Measurements from ENCODE around the gene DHX57.

The DHX57 gene

DNA sequence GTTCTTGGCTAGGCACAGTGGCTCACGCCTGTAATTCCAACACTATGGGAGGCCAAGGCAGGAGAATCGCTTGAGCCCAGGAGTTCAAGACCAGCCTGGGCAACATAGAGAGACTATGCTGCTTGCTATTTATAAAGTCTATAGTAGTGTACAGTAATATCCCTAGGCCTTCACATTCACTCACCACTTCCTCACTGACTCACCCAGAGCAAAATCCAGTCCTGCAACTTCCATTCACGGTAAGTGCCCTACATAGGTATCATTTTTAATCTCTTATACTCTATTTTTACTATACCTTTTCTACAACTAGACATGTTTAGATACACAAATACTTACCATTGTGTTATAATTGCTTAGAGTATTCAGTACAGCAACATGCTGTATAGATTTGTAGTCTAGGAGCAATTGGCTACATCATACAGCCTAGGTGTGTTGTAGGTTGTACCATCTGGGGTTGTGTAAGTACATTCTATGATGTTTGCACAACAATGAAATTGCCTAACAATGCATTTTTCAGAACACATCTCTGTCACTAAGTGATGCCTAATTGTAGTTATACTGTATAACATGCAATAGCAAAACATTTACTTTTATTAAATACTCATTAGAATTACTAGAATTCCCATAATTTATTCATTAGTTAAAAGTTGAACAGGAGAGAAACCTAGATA, 8.8 kb downstream of the DHX57 start:
- DNase-seq: no peak

DNA sequence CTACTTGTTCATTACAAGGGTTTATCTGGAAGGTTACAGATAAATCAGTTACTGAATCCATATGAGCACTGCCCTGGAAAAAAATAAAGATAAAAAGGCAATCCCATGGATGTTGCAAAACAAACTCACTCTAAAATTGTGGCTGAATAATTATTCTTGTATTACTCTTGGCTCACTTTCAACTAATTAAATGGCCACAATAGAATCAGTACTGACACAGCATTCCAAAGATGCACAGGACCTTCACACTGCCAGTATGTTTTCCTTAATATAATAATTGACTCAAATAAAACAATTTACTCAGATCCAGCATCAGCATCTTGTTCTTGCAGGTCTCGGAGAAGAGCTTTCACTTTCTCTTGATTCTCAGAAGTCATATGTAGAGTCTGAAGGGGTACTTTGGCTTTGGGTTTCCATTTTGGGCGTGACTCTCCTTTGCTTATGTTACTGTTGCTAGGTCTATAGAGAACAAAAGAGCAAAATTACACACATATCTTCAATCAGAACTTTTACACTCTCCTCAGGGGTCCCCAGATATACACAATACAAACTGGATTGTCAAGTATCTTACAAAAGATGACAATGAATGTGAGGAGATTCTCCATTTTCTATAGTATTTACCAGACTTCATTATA, 12.6 kb downstream of the DHX57 start:
- no peak for DNase-seq

DNA sequence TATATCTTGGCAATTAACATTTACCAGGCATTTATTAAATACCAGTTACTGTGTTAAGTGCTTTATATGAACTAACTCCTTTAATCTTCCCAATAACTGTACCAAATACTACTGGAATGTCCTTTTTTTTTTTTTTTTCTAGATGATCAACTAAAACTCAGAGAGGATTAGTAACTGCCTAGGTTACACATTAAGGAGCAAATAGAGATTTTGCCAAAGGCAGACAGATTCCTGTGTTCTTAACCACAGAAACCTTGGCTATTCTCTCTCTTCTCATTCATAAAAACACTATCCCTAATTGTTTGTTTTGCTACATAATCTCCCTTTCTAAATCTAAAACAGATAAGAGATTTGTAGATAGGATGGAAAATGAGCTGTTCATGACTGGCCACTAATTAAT, 13.3 kb downstream of the DHX57 start:
- no peak for DNase-seq

DNA sequence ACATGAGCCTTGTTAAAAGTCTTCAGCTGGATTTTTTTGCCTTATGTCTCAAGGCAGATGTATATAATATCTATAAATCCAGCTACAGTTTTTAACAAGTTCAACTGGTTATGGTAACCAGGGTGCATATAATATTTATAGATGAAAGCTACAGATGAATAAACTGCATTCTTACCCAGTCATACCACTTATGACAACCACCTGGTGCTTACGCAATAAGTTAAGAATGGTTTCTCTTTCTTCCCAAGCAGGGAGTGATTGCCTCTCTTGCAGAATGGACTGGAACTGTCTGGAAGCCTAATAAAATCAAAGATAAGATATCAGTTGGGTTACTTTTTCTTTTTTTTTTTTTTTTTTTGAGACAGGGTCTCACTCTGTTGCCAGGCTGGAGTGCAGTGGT, 19.6 kb downstream of the DHX57 start:
- DNase-seq: peak; percentile 6

DNA sequence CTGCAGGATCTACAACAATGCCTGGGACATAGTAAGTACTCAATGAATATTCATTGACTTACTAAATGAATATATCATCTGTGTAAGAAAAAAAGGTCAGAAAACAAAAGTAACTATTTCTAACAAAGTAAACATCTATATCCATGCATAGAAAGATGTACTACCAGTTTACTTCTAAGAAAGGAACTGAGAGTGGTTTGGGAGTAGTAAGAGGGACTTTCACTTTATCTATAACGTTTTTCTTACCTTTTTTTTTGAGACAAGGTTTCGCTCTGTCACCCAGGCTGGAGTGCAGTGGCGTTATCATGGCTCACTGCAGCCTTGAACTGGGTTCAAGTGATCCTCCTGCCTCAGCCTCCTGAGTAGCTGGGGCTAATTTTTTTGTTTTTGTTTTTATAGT, 25.7 kb downstream of the DHX57 start:
- no peak for DNase-seq

DNA sequence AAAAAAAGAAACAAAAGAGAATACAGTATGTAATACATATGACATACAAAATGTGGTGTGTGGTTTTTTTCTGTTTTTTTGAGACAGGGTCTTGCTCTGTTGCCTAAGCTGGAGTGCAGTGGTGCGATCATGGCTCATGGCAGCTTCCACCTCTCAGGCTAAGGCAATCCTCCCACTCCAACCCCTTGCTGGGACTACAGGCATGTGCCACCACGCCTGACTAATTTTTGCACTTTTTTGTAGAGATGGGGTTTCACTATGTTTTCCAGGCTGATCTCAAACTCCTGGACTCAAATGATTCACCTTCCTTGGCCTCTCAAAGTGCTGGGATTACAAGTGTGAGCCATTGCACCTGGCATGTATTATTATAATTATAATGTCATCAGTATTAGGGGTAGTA, 38.9 kb downstream of the DHX57 start:
- DNase-seq: no peak

DNA sequence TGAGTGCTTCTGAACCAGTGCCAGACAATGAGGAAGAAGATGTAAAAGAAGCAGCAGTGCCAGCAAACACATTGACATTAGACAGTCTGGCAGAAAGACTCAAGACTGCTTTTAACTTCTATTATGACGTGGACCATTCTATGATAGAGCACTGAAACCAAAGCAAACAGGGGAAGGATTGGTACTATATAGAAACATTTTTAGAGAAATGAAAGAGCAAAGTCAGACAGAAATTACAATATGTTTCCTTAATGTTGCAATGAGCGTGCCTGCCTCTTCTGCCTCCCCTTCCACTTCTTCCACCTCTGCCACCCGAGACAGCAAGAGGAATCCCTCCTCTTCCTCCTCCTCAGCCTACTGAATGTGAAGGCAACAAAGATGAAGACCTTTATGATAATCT, 39.7 kb downstream of the DHX57 start:
- DNase-seq: no peak

DNA sequence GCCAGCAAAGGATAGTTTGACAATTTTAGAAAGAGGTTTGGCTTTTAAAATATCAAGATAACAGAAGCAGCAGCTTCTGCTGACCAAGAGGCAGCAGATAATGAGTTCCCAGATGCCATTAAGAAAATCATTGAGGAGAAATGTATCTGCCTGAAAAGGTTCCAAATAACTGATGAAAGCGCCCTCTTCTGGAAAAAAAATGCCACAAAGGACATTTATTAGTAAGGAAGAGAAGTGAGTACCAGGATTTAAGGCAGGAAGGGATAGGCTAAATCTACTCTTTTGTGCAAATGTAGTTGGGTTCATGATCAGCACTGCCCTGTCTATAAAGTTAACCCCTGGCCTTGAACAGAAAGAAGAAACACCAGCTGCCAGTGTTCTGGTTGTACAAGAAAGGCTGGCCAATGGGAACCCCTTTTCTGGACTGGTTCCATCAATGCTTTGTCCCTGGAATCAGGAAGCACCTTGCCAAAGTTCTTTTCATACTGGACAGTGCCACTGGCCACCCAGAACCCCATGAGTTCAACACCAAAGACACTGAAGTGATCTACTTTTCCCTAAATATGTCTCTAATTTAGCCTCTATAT, 40.6 kb downstream of the DHX57 start:
- peak; percentile 53 for DNase-seq

DNA sequence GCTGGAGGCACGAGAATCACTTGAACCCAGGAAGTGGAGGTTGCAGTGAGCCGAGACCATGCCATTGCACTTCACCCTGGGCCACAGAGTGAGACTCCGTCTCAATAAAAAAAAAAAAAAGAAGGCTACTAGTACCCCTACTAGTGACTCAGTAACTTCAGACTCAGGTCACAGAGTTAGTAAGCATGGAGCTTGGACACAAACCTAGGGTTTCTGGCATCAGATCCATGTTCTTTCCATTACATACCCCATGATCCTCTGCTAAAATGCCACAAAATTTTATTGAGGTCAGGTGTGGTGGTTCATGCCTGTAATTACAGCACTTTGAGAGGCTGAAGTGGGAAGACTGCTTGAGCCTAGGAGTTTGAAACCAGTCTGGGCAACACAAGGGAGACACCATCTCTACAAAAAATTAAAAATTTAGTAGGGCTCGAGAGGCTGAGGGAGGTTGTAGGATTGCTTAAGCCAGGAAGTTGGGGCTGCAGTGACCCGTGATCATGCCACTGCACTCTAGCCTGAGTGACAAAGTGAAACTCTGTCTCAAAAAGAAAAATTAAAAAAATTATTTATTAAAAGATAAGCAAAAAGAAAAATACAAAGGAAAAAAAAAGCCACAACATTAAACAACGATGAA, 45.1 kb downstream of the DHX57 start:
- no peak for DNase-seq

DNA sequence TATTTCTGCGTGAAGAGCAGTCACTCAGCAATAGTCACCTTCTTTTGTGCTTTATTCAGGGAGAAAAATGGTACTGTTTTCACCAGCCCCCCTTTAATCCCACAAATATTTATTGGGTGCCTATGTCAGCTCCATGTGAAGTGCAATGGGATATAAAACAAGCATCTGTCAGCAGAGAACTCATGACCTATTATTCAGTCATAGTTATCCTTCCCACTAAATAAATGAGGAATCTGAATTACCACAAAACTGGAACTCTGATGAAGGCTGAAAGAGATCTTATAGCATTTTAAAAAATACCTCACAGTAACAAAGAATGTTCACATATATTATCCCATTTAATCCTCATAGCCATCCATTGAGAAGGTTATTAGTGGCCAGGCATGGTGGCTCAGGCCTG, 45.8 kb downstream of the DHX57 start:
- DNase-seq: no peak

DNA sequence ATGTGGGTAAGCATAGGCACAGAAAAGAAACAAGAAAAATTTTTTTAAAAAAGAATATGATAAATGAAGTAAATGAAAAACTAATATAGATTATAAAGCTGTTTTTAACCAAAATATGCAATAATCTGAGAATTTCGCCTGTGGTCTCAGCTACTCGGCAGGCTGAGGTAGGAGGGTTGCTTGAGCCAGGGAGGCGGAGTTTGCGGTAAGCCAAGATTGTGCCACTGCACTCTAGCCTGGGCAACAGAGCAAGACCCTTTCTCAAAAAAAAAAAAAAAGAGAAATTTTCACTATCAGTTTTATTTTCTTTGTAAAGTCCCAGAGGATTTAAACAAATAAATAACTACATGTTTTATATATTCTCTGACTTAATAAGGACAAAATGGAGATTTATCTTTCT, 47.3 kb downstream of the DHX57 start:
- no peak for DNase-seq

DNA sequence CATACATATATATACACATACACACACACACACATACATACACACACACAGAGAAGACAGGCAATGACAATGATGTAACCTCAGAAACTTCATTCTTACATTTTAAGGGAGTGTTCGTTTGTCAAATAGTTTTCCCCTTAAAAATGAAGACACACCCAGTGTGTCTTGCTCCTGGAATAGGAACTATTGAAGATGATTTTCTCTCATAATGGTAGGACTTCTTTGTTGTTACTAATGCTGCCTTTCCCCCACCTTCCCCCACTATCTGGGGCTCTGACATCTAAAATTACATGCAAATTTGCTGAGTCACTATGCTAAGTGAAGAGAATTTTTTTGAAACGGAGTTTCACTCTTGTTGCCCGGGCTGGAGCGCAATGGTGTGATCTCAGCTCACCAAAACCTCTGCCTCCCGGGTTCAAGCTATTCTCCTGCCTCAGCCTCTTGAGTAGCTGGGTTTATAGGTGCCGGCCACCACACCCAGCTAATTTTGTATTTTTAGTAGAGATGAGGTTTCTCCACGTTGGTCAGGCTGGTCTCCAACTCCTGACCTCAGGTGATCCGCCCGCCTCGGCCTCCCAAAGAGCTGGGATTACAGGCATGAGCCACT, 48.1 kb downstream of the DHX57 start:
- DNase-seq: peak; percentile 30

DNA sequence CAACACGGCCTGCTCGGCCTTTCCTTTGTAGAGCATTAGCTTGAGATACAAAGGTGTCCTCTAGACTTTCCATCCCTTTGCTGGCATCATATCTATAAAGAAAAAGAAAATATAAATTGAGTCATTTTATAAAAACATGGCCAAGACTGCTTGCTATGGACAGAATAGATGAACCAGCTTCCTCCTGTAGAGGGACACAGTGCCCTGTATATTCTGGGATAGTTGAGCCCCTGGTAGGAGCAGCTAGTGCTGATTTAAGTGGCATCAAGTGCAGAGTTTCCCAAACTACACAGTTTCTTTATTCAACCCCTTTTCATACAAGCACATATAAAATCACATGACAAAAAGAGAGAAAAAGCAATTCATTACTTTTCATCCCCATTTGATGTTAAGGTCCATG, 49.8 kb downstream of the DHX57 start:
- no peak for DNase-seq

DNA sequence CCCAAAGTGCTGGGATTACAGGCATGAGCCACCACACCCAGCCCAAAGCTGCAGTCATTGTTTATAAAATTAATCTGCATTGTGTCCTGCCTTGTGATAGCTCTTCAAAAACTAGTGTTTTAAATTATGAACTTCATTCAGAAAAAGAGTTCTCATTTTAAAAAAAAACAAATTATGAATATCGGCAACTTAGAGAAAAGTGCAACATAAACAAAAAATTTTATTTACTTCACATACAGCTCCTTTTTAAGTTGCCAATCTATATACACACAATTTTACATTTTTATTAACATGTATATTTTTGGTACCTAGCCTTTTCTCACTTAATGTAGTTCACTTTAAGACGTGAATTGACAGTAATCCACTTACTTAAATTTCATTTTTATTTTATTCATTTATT, 50.8 kb downstream of the DHX57 start:
- no peak for DNase-seq

DNA sequence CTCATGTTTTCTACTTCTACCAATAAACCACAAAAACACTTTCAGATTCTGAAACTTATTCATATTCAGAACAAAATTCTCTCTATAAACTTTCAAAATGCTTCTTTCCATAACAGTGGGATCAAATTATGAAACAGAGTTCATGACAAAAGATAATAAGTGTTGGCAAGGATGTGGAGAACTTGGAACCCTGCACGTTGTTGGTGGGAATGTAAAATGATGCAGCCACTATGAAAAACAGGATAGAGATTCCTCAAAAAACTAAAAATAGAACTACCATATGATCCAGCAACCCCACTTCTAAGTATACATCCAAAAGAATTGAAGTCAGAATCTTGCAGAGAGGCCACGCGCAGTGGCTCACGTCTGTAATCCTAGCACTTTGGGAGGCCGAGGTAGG, 52.3 kb downstream of the DHX57 start:
- no peak for DNase-seq

DNA sequence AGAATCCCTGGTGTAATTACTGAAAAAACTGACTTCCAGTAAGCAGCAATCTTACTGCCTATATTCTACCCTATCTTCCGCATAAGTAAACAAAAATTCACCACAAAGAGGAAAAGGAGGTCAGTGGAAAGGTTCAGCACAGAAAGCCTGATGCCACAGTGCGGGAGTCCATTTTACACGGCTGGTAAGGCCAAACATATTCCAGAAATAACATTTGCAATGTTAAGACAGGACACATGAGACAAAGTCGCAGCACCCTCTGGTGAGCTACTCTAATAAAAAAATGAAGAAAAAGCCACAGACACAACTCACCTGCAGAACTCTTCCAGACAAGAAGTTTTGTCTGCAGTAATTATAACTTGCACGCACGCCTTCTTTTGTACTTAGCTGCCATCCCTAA, 57.2 kb downstream of the DHX57 start:
- DNase-seq: no peak

DNA sequence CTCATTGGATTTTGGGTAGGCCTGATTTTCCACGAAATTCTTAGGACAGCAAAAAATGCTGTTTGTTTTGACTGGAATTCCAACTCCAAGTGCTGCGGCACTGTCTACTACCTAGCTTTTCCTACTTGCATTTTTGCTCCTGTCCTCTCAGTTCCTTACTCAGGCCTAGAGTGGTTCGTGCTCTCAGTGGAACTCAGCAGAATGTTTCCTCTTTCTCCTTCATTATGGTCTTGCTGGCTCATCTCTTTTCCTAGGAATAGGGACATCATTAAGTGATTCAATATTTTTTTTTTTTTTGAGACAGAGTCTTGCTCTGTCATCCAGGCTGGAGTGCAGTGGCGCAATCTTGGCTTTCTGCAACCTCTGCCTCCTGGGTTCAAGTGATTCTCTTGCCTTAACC, 59.8 kb downstream of the DHX57 start:
- DNase-seq: no peak

DNA sequence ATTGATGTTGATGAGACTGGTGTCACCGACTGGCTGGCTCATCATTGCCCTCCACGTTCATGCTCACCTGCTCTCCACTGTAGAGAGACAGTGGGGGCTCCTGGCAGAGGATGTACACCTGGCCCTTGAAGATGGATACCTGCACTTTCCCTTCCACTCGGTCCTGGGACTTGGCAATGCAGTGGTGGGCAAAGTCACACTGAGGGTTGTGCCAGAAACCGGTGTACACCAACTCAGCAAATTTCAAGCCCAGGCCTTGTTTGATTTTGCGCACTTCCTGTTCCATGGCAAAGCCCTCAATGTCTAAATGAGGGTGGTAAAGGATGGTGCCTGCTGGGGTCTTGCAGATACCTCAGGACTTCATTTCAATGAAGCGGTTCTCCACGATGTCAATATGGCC, 65.2 kb downstream of the DHX57 start:
- no peak for DNase-seq

DNA sequence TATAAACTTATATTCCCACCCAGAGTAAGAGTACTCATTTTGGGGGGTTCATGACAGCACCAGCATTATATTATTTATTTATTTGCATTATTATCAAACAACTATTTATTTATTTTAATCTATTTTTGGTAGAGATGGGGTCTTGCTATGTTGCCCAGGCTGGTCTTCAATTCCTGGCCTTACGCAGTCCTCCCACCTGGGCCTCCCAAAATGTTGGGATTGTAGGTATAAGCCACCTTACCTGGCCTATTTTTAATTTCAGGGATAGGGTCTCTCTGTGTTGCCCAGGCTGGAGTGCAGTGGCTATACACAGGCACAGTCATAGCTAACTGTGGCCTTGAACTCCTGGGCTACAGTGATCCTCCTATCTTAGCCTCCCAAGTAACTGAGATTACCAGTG, 67.1 kb downstream of the DHX57 start:
- no peak for DNase-seq

DNA sequence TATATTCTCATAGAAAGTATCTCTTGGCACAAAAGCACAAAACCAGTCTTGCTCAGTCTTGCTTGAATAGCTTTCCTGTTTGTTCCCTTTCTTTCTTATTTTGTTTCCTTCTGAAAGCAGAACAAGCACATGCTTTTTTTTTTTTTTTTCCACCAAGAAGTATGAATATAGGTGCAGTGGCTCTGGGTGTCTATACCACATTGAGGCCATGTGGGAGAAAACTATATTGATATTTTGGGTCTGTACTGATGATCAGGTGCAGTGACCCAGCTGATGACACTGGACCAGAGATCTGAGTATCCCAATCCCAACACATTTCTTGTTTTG, 69.0 kb downstream of the DHX57 start:
- DNase-seq: no peak

DNA sequence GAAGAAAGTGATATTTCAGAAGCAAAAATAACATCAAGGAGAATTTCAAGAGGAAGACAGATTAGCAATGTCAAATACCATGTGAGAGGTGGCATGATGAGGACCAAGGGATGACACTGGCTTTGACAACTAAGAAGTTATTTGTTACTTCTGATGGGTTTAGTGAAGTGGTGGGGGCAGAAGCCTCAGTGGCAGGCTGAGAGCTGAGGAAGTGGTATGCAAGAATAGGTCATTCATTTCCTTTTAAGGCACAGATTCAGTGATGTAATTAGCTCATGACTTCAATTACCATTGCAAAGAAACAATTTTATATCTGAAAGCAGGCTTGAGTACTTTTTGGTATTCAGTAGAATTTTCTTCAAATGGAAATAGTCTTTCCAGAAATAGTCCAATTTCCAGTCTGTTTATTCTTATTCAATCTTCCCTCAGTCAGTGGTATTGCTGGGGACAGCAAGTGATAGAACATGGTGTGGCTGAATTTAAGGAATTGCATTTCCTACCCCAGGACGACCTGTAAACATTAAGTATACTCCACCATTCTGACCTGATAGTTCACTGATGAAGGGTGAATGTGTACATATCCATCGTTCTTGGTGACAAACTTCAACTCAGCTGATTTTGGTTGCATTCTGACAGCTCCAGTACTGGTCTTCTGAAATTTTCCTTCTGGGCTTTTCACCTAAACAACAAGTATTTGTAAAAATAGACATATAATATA, 69.6 kb downstream of the DHX57 start:
- no peak for DNase-seq

DNA sequence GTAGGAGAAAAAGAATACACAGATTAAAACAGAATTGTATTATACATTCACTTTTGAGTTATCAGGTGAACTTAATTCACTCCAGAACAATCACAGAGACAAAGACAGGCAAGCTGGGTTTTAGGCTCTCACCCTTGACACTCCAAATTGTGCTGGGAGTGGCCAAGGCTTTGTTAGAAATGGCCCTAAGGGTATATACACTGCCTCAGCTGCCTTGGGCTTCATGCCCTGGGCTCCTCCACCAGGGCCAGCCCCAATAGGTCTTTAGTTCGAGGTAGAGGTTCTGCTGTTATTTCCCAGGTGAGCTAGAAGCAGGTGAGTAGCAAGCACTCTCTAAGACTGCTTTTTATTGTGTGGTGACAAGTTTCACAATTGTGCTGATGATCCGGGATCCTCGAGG, 77.8 kb downstream of the DHX57 start:
- no peak for DNase-seq

DNA sequence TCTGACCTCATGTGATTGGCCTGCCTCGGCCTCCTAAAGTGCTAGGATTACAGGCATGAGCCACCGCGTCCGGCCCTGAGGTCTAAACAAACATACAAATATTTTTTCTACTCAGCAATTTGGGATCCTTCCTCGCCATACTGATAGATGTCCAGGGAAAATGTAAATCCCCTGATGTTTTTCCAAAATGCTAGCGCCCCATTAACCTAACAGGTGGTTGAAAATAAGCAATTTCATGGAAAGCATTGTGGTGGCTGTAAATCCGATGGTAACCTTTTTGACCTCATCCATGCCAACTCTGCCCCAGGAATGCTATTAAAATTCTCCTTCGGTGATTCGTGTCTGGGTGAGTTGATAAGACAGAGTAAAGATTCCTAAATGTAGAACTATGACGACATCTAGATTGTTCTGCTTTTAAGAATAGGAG, 78.5 kb downstream of the DHX57 start:
- no peak for DNase-seq

All from DMS53 (cell line).